GM19463 (cell line): ENCODE results near the gene PHACTR1.
"Not testable (repeated sequence)": the region's sequence is repeated elsewhere in the genome, so short reads cannot be mapped to it uniquely, and the experiment has no call there.

Experiments
- ATAC-seq: cut with Tn5 transposase; IDR thresholded peaks from one replicate; pipeline ENCODE4 v1.9.1; 2021; ENCODE audit warnings: mild to moderate bottlenecking, moderate library complexity; ENCODE audit not compliant: unreplicated experiment

The PHACTR1 gene

DNA sequence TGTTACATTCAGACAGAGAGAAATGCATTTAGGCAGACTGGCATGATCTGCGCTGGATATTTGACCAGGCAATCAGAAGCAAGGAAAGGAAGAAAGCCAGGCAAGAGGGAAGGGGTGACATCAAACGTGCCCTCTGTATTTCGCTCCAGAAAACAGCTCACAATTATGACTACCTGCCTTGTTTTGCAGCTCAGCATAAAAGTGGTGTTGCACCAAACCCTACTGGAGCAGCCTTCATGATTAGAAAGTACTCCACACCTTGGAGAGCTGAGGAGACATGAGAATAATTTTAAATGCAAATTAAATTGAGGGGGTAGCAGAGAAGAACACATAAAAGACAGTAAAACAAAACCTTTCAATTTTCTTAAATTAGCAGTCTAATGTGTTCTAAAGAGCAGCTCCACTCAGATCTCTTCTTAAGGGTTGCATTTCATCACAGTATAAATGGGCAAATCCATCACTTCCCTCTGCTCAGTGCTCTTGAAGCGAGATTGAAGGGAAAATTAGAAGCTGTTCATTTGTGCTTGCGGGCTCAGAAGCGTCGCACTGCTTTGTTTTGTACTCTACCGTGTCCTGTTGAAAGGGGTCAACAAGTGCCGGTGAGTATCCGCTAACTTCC, at the start of gene PHACTR1:
PHACTR1 (plus strand) TSS at position 470 of the 619 bp plus-strand sequence.
- ATAC-seq, result no peak

DNA sequence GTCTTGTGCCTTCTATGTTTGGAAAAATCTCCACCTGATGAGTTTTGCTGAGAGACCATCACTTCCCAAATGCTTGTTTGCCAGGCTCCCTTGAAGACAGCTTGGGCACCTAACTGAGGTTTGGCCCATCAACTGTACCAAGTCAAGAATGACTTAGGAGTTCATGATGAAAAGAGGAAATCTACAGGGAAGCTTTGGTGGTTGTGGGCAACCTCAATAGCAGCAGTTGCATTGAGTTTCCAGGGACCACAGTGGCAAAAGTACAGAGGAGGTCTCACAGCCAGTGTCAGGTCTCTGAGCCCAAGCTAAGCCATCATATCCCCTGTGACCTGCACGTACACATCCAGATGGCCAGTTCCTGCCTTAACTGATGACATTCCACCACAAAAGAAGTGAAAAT, 49.7 kb upstream of the PHACTR1 start:
- no peak for ATAC-seq

DNA sequence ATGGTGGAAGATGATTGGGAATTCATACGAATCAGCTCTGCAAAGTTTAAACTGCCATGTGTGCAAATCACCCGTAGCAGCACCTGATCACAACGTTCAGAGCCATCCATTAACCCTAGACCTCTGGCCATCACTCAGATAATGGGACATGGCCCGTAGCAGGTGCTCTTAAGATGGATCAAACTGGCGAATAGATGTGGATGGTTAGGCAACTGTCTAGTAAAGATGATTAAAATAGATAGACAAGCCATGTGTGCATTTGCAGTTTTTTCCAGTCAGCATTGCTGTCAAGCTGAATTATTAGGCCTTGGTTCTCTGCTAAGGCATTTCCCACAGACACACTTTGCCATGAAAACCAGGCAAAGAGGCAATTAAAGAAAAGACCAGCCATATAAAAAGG, 40.6 kb upstream of the PHACTR1 start:
- no peak for ATAC-seq

DNA sequence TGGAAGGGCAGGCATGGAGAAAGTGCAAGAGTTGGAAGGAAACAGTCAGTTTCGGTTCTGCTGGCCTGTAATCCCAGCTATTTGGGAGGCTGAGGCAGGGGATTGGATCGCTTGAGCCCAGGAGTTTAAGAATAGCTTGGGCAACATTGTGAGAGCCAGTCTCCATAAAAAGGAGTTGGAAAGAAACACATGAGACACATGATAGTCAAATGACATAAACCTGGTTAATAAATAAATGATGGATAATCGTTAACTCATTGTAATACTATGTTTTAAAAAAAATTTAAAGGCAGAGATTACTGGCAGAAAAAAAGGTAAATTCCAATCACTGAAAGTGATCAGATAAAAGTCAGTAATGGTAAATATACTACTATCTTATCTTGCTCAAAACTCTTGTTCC, 37.2 kb upstream of the PHACTR1 start:
- no peak for ATAC-seq

DNA sequence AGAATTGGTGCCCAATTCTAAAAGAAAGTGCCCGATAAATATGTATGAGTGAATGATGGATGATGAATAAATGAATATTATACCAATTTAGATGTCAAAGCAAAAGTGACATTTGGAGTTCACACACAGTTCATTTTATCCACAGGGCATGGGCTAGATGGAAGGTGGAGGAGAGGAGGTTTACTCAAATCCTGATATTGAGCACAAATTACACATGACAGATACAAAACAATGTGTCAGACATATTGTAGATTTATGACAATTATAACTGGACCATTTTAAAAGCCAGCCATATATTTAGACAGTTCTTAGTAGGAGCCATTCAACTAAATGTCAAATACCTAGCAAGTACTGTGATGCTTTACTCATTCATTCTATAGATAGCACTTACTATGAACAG, 23.4 kb upstream of the PHACTR1 start:
- no peak for ATAC-seq

GRCh38 chr6:12698298-12698697, 18.3 kb upstream of the PHACTR1 start:
- ATAC-seq, result no peak

GRCh38 chr6:12704946-12705345, 11.6 kb upstream of the PHACTR1 start:
- ATAC-seq, result no peak

- ATAC-seq, result no peak
Measured at GRCh38 chr6:12709116-12709515, 7.5 kb upstream of the PHACTR1 start.

GRCh38 chr6:12709556-12710232, 6.9 kb upstream of the PHACTR1 start:
- no peak for ATAC-seq

- ATAC-seq, result no peak
Measured at GRCh38 chr6:12710921-12711320, 5.6 kb upstream of the PHACTR1 start.

DNA sequence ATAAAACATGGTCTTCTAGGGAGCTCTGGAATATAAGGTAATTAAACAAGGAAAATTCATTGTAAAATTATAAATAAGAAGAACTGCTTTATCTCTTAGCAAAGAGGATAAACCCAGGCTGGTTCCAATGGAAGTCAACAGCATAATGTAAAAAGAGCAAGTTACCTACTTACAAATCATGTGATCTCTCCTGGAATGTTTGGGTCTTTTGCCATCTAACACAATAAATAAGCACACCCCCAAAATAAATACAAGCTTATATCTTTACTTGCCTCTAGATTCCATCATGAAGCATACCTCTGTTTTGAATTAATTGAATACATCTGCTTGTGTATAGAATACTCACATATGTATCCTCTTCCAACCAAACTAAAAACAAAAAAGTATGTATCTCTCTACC, 2.5 kb upstream of the PHACTR1 start:
- no peak for ATAC-seq

DNA sequence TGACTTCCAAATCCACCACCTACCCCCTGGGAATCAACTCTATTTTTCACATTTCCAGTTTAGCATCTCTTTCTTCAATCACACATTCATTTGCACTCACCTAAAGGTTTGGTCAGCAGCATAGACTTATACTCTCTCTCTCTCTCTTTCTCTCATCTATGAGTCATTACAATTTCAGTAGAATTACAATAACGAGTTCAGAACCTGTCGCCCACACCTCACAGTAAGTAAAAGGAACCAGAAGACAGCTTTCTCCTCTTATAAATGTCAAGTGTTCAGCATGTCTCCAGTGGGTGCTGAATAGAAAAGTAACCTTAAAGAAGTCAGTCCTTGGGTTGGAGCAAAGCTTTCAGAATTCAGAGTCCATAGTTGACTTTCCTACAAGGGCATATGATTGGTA, 1.1 kb upstream of the PHACTR1 start:
- no peak for ATAC-seq

DNA sequence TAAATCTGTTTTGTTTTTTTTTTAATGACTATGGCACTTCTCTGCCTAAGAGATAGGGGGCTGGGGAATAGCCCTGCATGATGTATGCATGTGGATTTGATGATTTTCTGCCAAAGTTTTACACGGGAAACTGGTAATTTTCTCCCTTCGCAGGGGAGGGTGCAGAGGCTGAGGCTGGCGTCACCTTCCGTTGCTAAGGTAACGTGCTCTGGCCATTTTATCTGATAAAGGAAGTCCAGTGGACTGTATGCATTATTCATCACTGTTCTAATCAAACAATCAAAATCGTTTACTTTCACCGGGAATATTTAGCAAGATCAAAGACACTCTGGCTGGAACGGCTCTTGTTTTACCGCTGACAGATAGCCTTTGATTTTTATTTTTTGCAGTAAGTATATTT, 789 bp downstream of the PHACTR1 start:
- ATAC-seq, result no peak

DNA sequence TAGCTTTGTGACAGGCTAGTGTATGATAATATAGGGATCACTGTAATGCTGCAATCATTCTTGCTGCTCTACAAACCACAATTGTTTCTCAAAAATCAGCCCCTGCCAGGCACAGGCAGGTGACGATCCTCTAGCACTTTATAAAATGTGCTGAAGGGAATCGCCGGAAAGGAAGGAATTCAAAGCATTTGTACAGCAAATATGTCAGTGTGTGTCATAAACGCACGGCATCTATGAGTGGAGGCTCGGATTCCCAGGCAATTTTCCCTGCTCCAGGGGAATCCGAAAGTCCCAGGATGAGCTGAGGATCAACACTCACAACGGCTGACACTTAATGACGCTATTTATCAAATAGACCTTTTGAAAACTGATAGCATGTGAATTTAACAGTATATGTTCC, 1.4 kb downstream of the PHACTR1 start:
- ATAC-seq, result no peak

GRCh38 chr6:12719017-12719416, 2.5 kb downstream of the PHACTR1 start:
- no peak for ATAC-seq

GRCh38 chr6:12720310-12720709, 3.7 kb downstream of the PHACTR1 start:
- no peak for ATAC-seq

GRCh38 chr6:12725263-12725662, 8.7 kb downstream of the PHACTR1 start:
- ATAC-seq, result no peak

- no peak for ATAC-seq
Measured at GRCh38 chr6:12729467-12729866, 12.9 kb downstream of the PHACTR1 start.

GRCh38 chr6:12730809-12731208, 14.2 kb downstream of the PHACTR1 start:
- not testable (repeated sequence) for ATAC-seq

- ATAC-seq, result no peak
Measured at GRCh38 chr6:12733876-12734275, 17.3 kb downstream of the PHACTR1 start.

DNA sequence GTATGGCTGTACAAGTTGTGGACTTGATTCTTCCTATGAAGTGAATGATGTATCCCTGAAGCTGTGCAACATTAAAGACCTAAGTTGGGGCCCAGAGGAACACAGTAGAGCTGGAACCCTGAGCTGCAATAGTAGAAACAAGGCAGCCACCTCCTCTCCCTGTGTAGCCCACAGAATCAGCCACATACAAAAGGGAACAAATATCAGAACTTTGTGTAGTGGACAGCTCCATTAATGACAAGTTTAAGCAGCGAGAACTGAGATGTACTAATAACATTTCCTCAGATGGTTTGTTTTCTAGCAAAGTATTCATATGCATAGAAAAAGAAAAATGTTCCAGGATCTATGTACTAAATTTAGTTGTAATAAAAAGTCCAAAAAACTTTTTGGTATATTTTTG, 19.2 kb downstream of the PHACTR1 start:
- no peak for ATAC-seq

DNA sequence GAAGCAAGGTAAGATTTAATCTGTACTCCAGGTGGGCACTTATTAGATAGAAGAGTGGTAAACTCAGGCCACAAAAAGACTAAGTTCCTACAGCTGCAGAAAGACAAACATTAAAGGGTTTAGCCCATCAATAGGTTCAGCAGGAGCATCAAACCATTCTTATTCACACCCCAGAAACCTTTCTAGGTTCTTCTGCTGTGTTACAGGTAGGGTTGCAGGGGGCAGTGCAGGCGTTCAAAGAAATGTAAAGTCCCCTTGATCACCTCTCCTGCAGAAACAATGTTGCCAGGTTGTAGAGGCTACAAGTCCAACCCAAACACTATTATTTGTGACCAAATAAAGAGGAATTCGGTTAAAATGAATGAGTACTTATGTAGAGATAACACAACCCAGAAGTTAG, 31.8 kb downstream of the PHACTR1 start:
- no peak for ATAC-seq
